UCSD-AML1 (cell line): ENCODE measurements around the gene KRTAP10-7.
"Not testable (repeated sequence)": the region's sequence is repeated elsewhere in the genome, so short reads cannot be mapped to it uniquely, and the experiment has no call there.

Experiments used
- DNase-seq: peaks from one replicate; lab custom pipeline; 2025; ENCODE audit not compliant: unreplicated experiment; lab: John Stamatoyannopoulos, UW

The KRTAP10-7 gene

GRCh38 chr21:44609193-44609592 is 8.8 kb downstream of the KRTAP10-7 start:
- DNase-seq = no peak

GRCh38 chr21:44610157-44610843 is 9.9 kb downstream of the KRTAP10-7 start:
- DNase-seq = not testable (repeated sequence)

- DNase-seq = no peak
Measured at GRCh38 chr21:44611551-44611950, 11.2 kb downstream of the KRTAP10-7 start.

GRCh38 chr21:44612029-44612486 is 11.7 kb downstream of the KRTAP10-7 start, which contains the start of gene KRTAP10-8:
Gene KRTAP10-8, plus strand, starts transcription at chr21:44612079. Its CDS starts 22 bp downstream, at chr21:44612101.
- no peak for DNase-seq

GRCh38 chr21:44612669-44613229 is 12.4 kb downstream of the KRTAP10-7 start:
- no peak for DNase-seq

GRCh38 chr21:44613386-44614155 is 13.2 kb downstream of the KRTAP10-7 start:
- DNase-seq = no peak

GRCh38 chr21:44614161-44614631 is 13.8 kb downstream of the KRTAP10-7 start:
- no peak for DNase-seq

- DNase-seq = no peak
Measured at GRCh38 chr21:44614961-44615391, 14.6 kb downstream of the KRTAP10-7 start.

GRCh38 chr21:44615466-44615865 is 15.1 kb downstream of the KRTAP10-7 start:
- no peak for DNase-seq

- DNase-seq = no peak
Measured at GRCh38 chr21:44615911-44616590, 15.7 kb downstream of the KRTAP10-7 start.

- DNase-seq = no peak
Measured at GRCh38 chr21:44616591-44616926, 16.2 kb downstream of the KRTAP10-7 start.

- no peak for DNase-seq
Measured at GRCh38 chr21:44617071-44617501, 16.7 kb downstream of the KRTAP10-7 start.

- peak; percentile 65 for DNase-seq
Measured at GRCh38 chr21:44618504-44618903, 18.1 kb downstream of the KRTAP10-7 start.

- no peak for DNase-seq
Measured at GRCh38 chr21:44618909-44619308, 18.5 kb downstream of the KRTAP10-7 start.

GRCh38 chr21:44619886-44620285 is 19.5 kb downstream of the KRTAP10-7 start:
- no peak for DNase-seq

GRCh38 chr21:44623575-44623974 is 23.2 kb downstream of the KRTAP10-7 start:
- no peak for DNase-seq

GRCh38 chr21:44625756-44626155 is 25.4 kb downstream of the KRTAP10-7 start:
- DNase-seq = no peak

GRCh38 chr21:44626262-44626661 is 25.9 kb downstream of the KRTAP10-7 start:
- no peak for DNase-seq

GRCh38 chr21:44626673-44627143 is 26.3 kb downstream of the KRTAP10-7 start, which contains the start of gene KRTAP10-9:
Gene KRTAP10-9, plus strand, starts transcription at chr21:44627093. Its CDS starts 79 bp downstream, at chr21:44627172.
- no peak for DNase-seq

- DNase-seq = not testable (repeated sequence)
Measured at GRCh38 chr21:44627181-44627822, 26.9 kb downstream of the KRTAP10-7 start.
